ENCODE measurements around the gene NTSR1. TPM values are rescaled to one million over a fixed set of nuclear protein-coding genes. Genes with fewer than 3 reads are reported as not detected.

Gene NTSR1
- total and polyA plus RNA-seq, 2 experiments from 2014 or later, result 0.15 to 1.4 TPM

GRCh38 chr20:62744741-62745191 is 36.1 kb downstream of the NTSR1 start:
- Mint-ChIP-seq H3K9me3 (no peaks in the 10 kb centered on the region), H3K27ac (no peak overlapping the region), H3K4me3 (no peak overlapping the region), H3K4me1 (peaks cover 18% of the 10 kb centered on the region), H3K27me3 (ENCODE audit: insufficient read depth, low read depth, poor library complexity) (peaks cover 11% of the 10 kb centered on the region), H3K36me3 (ENCODE audit: low read depth) (no peaks in the 10 kb centered on the region)
- no peak overlapping the region for H2AFZ ChIP-seq
- TF ChIP-seq NANOG (IDR thresholded peaks at IDR 0.05; ENCODE audit: borderline replicate concordance) (no peak), ZNF114 (CRISPR knock-in tag; IDR thresholded peaks at IDR 0.05) (no peak), REST (IDR thresholded peaks at IDR 0.05; ENCODE audit: unreplicated experiment) (no peak), EZH2 (IDR thresholded peaks at IDR 0.05; ENCODE audit: low read depth, unreplicated experiment) (no peak), EZH2phosphoT487 (IDR thresholded peaks at IDR 0.05; ENCODE audit: unreplicated experiment) (no peak), CREB1 (CRISPR knock-in tag; IDR thresholded peaks at IDR 0.05; ENCODE audit: low read depth) (no peak)
- no peaks in the 10 kb centered on the region for H4K20me1 ChIP-seq (replicated peaks; ENCODE audit: insufficient read depth)
- H3K9me2 ChIP-seq (ENCODE audit: insufficient read depth), result 0 out of 2 replicates have a peak, but pooled peaks cover 3% of the 10 kb centered on the region
- H3K4me3 ChIP-seq, result no peak overlapping the region
- H3K4me2 ChIP-seq, result no peak overlapping the region
- DNase-seq (ENCODE audit: low spot score) (no peak), ATAC-seq (no peak)
- H3F3A ChIP-seq (replicated peaks; ENCODE audit: low read depth), result 0 out of 2 replicates have a peak, but pooled peaks cover 4% of the 10 kb centered on the region
- peaks cover 1% of the 10 kb centered on the region; the same call in 1 of the 2 replicates for H3K4me1 ChIP-seq (ENCODE audit: insufficient read depth)
- no peak overlapping the region for H3K27ac ChIP-seq (ENCODE audit: low read depth)
- no peaks in the 10 kb centered on the region for H3K36me3 ChIP-seq (ENCODE audit: insufficient read depth)
- no peaks in the 10 kb centered on the region for H3K79me2 ChIP-seq (replicated peaks; ENCODE audit: insufficient read depth)
- no peaks in the 10 kb centered on the region for H3K27me3 ChIP-seq (ENCODE audit: insufficient read depth)

GRCh38 chr20:62745279-62745951 is 36.8 kb downstream of the NTSR1 start:
- peaks cover 5% of the 10 kb centered on the region; the same call in 1 of the 2 replicates for H3K4me1 ChIP-seq (ENCODE audit: insufficient read depth)
- 0 out of 2 replicates have a peak, but pooled peaks cover 3% of the 10 kb centered on the region for H3F3A ChIP-seq (replicated peaks; ENCODE audit: low read depth)
- peaks cover 7% of the 10 kb centered on the region for H3K27me3 Mint-ChIP-seq (ENCODE audit: insufficient read depth, low read depth, poor library complexity)
- H3K27ac ChIP-seq (ENCODE audit: low read depth), result no peak overlapping the region
- H3K36me3 Mint-ChIP-seq (ENCODE audit: low read depth), result no peaks in the 10 kb centered on the region
- H3K4me3 ChIP-seq, result no peak overlapping the region
- H3K9me3 Mint-ChIP-seq, result no peaks in the 10 kb centered on the region
- no peak for ATAC-seq
- H3K4me1 Mint-ChIP-seq, result peaks cover 16% of the 10 kb centered on the region
- H2AFZ ChIP-seq, result no peak overlapping the region
- H3K27ac Mint-ChIP-seq, result no peak overlapping the region
- 0 out of 2 replicates have a peak, but pooled peaks cover 3% of the 10 kb centered on the region for H3K9me2 ChIP-seq (ENCODE audit: insufficient read depth)
- H3K4me3 Mint-ChIP-seq, result no peak overlapping the region
- no peak for DNase-seq (ENCODE audit: low spot score)
- H3K36me3 ChIP-seq (ENCODE audit: insufficient read depth), result no peaks in the 10 kb centered on the region
- H3K79me2 ChIP-seq (replicated peaks; ENCODE audit: insufficient read depth), result no peaks in the 10 kb centered on the region
- H3K27me3 ChIP-seq (ENCODE audit: insufficient read depth), result no peaks in the 10 kb centered on the region
- H3K4me2 ChIP-seq, result no peak overlapping the region
- H4K20me1 ChIP-seq (replicated peaks; ENCODE audit: insufficient read depth), result no peaks in the 10 kb centered on the region
- TF ChIP-seq REST (IDR thresholded peaks at IDR 0.05; ENCODE audit: unreplicated experiment), result no peak
- no peak for TF ChIP-seq ZNF114 (CRISPR knock-in tag; IDR thresholded peaks at IDR 0.05)
- no peak for TF ChIP-seq CREB1 (CRISPR knock-in tag; IDR thresholded peaks at IDR 0.05; ENCODE audit: low read depth)
- no peak for TF ChIP-seq STAT1 (IDR thresholded peaks at IDR 0.05; ENCODE audit: unreplicated experiment)
- TF ChIP-seq CTCF (conservative IDR thresholded peaks at IDR 0.05; ENCODE audit: low read depth in 2 of 2), result no peak
- no peak for TF ChIP-seq POLR2AphosphoS5 (IDR thresholded peaks at IDR 0.05; ENCODE audit: low read depth)
- TF ChIP-seq NANOG (IDR thresholded peaks at IDR 0.05; ENCODE audit: borderline replicate concordance), result no peak
- no peak for TF ChIP-seq EZH2phosphoT487 (IDR thresholded peaks at IDR 0.05; ENCODE audit: unreplicated experiment)
- no peak for TF ChIP-seq ZNF331 (CRISPR knock-in tag; IDR thresholded peaks at IDR 0.05; ENCODE audit: low read depth)

Data from GM23338 (cell line).